Mucosa of stomach (tissue), 1 donor: ENCODE measurements around the gene MMUT.
A peak's percentile ranks its signal among the peaks of the same experiment; 100 is the strongest.

ENCODE experiments used
- H3K27me3 ChIP-seq: one replicate; pipeline ENCODE4 v1.7.0; 2013; ENCODE audit warnings: mild to moderate bottlenecking, low read length; ENCODE audit not compliant: control insufficient read depth, insufficient read depth
- H3K36me3 ChIP-seq: one replicate; pipeline ENCODE4 v1.7.0; 2013; ENCODE audit warnings: low read length; ENCODE audit not compliant: control insufficient read depth, insufficient read depth
- H3K4me1 ChIP-seq: one replicate; pipeline ENCODE4 v1.7.0; 2013; ENCODE audit warnings: mild to moderate bottlenecking, low read length; ENCODE audit not compliant: control insufficient read depth, insufficient read depth
- H3K4me3 ChIP-seq: one replicate; pipeline ENCODE4 v1.7.0; 2013; ENCODE audit warnings: low read length
- H3K9ac ChIP-seq: one replicate; pipeline ENCODE4 v1.7.0; 2013; ENCODE audit warnings: mild to moderate bottlenecking, low read length, moderate library complexity
- H3K9me3 ChIP-seq: one replicate; pipeline ENCODE4 v1.7.0; 2013; ENCODE audit warnings: mild to moderate bottlenecking, low read length, moderate library complexity; ENCODE audit not compliant: control insufficient read depth
- donor health status: Pancreatic carcinoma.

Gene MMUT

DNA sequence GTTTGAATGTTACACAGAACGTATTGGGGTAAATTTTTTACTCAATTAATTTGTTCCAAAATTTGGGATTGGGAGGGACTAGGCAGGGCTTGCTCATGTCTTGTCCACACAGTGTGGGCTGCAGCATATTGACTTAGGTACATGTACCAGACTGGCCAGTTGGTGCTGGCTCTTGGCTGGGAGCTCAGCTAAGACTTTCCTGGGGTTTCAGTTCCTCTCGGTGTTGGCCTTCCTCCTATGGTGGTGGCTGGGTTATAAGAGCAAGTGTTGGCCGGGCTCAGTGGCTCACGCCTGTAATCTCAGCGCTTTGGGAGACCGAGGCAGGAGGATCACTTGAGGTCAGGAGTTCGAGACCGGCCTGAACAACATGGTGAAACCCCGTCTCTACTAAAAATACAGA is 5.0 kb upstream of the MMUT start:
- no peaks in the 10 kb centered on the region for H3K27me3 ChIP-seq

DNA sequence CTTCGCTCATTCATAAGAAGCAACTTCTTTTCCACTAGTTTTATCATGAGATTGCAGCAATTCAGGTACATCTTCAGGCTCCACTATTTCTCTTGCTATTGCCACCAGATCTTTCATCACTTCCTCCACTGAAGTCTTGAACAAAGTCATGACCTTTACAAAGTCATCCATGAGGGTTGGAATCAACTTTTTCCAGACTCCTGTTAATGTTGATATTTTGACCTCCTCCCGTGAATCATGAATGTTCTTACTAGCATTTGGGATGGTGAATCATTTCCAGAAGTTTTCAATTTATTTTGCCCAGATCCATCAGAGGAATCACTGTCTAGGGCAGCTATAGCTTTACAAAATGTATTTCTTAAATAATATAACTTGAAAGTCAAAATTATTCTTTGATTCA is 1.6 kb upstream of the MMUT start:
- H3K27me3 ChIP-seq, result no peaks in the 10 kb centered on the region
- no peaks in the 10 kb centered on the region for H3K9me3 ChIP-seq
- no peak overlapping the region for H3K9ac ChIP-seq
- no peak overlapping the region for H3K4me3 ChIP-seq
- no peaks in the 10 kb centered on the region for H3K36me3 ChIP-seq
- peaks cover 8% of the 10 kb centered on the region for H3K4me1 ChIP-seq

More for the DNA sequence above, 5.0 kb upstream of the MMUT start:
- H3K4me1 ChIP-seq, result no peaks in the 10 kb centered on the region
- no peaks in the 10 kb centered on the region for H3K36me3 ChIP-seq
- no peaks in the 10 kb centered on the region for H3K9me3 ChIP-seq
- H3K4me3 ChIP-seq, result no peak overlapping the region
- H3K9ac ChIP-seq, result no peak overlapping the region

DNA sequence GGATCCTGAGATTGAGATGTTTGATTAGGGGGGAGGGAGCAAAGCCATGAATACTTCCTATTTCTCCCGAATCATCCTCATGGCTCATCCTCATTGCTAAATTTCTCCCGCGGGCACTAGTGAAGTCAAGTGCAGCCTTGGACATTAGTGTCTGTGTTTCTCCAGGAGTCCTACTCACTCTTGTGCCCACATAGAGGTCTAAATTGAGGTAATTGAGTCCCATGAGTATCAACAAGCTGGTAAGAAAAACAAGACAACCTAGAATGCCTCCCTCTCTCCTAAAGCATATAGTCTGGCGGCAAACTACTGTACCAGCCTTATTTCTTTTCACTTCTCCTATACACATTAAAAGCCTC is 537 bp upstream of the MMUT start:
- no peaks in the 10 kb centered on the region for H3K27me3 ChIP-seq
- H3K4me3 ChIP-seq, result peak overlapping the region; percentile 98
- no peaks in the 10 kb centered on the region for H3K36me3 ChIP-seq
- peak overlapping the region; percentile 85 for H3K9ac ChIP-seq
- no peaks in the 10 kb centered on the region for H3K9me3 ChIP-seq
- peaks cover 8% of the 10 kb centered on the region for H3K4me1 ChIP-seq

DNA sequence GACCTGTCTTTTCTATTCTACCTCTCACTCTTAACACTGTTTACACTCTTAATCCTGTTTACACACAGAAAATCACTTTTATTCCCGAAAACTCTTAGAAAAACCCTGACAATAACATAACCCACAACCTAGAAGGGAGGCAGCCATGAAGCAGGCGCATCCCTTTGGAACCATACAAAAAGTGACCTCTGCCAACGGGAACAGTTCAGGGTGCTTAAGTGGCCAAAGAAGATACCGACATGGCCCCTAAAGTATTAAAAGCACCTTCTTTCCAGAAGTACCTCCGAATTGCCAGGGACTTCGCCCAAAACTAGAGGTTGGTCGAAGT is 490 bp downstream of the MMUT start:
- Histone ChIP-seq H3K4me3 (peak overlapping the region; percentile 98), H3K9ac (peak overlapping the region; percentile 85), H3K36me3 (no peaks in the 10 kb centered on the region), H3K4me1 (peaks cover 8% of the 10 kb centered on the region), H3K27me3 (no peaks in the 10 kb centered on the region), H3K9me3 (no peaks in the 10 kb centered on the region)

DNA sequence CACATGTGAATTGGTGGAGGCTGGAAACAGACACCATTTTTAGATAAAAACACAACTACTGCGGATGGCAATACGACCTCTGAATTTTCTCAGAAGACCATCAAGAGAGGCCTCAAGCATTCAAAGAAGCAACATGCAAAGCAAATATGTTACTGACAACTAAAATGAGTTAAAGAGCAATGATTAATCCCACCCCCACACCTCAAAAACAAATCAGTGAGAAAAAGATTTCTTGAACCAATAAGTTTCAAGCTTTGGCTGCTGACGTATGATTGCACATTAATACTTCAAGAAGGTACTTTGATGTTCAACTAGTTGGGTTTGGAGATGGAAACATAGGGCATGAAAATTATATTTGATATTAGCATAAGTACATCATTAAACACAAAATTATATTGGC is 982 bp downstream of the MMUT start:
- peak overlapping the region; percentile 85 for H3K9ac ChIP-seq
- no peaks in the 10 kb centered on the region for H3K9me3 ChIP-seq
- H3K36me3 ChIP-seq, result no peaks in the 10 kb centered on the region
- no peaks in the 10 kb centered on the region for H3K27me3 ChIP-seq
- peaks cover 8% of the 10 kb centered on the region for H3K4me1 ChIP-seq
- peak overlapping the region; percentile 98 for H3K4me3 ChIP-seq

DNA sequence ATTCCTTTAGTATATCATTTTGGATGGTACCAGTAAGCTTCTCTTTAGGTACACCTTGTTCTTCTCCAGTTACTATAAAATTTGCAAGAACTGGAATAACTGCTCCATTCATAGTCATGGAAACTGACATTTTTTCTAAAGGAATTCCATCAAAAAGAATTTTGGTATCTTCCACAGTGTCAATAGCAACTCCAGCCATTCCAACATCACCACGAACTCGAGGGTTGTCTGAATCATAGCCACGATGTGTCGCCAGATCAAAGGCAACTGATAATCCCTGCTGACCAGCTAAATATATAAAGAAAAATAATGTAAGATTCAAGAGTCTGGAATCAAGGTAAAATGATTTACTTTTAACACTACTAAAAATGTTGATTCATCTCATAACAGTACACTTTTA is 5.3 kb downstream of the MMUT start:
- no peaks in the 10 kb centered on the region for H3K27me3 ChIP-seq
- no peak overlapping the region for H3K9ac ChIP-seq
- H3K9me3 ChIP-seq, result no peaks in the 10 kb centered on the region
- H3K36me3 ChIP-seq, result no peaks in the 10 kb centered on the region
- no peak overlapping the region for H3K4me3 ChIP-seq
- peaks cover 8% of the 10 kb centered on the region for H3K4me1 ChIP-seq

DNA sequence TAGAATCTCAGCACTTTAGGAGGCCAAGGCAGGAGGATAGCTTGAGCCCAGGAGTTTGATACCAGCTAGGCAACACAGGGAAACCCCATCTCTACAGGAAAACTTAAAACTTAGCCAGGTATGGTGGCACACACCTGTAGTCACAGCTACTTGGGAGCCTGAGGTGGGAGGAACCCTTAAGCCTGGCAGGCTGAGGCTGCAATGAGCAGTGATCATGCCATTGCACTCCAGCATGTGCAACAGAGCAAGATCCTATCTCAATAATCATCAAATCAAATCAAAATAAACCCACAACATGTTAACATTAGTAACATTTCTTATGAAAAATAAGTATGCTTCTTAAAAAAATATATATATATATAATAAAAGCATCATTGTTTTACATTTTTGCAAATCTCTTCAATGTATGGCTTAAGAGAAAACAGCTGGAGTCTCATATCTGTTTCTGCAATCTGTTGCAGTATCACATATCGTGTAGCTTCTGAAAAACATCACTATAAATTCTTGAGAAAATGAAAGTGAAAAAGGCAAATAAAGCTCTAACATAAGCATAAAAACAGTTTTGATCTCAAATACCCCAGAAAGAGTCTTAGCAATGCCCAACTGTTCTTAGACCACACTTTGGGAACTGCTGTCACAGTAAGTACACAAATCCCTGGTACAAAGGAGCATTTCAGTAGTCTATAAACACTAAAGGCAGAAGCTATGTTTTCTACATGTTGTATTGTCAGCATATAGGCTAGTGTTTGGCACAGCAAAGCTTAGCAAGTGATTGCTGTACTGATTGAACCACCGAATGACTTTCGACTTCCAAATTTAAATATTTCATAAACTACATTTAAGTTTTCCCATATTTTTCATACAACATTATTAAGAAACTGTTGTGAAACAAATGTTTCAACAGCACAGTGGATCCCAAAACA is 8.0 kb downstream of the MMUT start:
- H3K9me3 ChIP-seq, result no peaks in the 10 kb centered on the region
- H3K9ac ChIP-seq, result no peak overlapping the region
- no peak overlapping the region for H3K4me3 ChIP-seq
- H3K27me3 ChIP-seq, result no peaks in the 10 kb centered on the region
- no peaks in the 10 kb centered on the region for H3K4me1 ChIP-seq
- no peaks in the 10 kb centered on the region for H3K36me3 ChIP-seq

DNA sequence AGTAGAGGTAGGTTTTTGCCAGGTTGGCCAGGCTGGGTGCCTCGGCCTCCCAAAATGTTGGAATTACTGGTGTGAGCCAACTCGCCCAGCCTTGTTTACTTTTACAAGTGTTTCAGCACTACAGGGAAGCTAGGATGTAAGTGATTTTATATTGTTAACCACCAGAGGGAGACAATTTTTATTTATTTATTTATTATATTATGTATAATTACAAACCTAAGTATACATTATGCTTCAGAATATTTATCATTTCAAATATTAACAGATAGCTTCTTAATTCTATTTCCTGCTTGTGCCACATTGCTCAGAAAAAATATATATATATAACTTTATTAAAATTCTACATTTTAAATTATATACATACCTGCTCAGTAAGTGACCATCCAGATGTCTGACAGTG is 9.8 kb downstream of the MMUT start:
- no peaks in the 10 kb centered on the region for H3K4me1 ChIP-seq
- H3K4me3 ChIP-seq, result no peak overlapping the region
- no peak overlapping the region for H3K9ac ChIP-seq
- no peaks in the 10 kb centered on the region for H3K36me3 ChIP-seq
- H3K27me3 ChIP-seq, result no peaks in the 10 kb centered on the region
- no peaks in the 10 kb centered on the region for H3K9me3 ChIP-seq

DNA sequence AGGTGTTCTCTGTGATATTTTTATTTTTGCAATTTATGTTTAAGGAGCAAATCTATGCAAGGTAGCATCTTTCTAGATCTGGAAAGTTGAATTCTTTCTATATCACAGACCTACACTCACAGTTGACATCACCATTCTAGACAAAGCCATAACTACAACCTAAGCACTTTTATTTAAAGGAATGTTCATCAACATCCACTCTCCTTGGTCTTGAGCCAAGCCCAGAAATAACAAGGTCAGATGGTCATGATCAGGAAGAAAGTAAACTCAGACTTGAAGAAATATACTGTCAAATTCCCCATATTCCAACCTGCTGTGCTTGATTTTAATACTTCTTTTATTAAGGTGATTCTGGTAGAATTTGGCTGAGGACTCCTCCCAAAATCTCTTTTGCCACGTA is 32.2 kb downstream of the MMUT start:
- Histone ChIP-seq H3K9me3 (no peaks in the 10 kb centered on the region), H3K36me3 (no peaks in the 10 kb centered on the region), H3K9ac (no peak overlapping the region), H3K4me3 (no peak overlapping the region), H3K4me1 (no peaks in the 10 kb centered on the region), H3K27me3 (no peaks in the 10 kb centered on the region)

DNA sequence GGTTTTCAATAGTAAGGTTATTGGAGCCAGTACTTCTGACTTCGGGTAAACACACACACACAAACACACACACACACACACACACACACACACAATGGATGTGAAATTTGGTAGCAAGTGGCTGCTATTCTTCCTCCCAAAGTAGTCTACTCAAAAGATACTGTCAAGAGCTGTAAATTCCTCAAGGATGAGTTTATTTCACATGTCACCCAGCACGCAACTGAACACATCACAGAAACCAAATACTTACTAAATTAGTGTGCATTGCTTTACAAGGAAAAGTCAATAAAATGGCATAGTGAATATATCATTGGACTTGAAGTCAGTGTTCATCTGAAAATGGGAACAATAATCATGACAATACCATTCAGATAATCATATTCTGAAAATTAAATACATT is 32.9 kb downstream of the MMUT start:
- no peak overlapping the region for H3K9ac ChIP-seq
- no peaks in the 10 kb centered on the region for H3K36me3 ChIP-seq
- H3K27me3 ChIP-seq, result no peaks in the 10 kb centered on the region
- H3K9me3 ChIP-seq, result no peaks in the 10 kb centered on the region
- H3K4me1 ChIP-seq, result no peaks in the 10 kb centered on the region
- no peak overlapping the region for H3K4me3 ChIP-seq

DNA sequence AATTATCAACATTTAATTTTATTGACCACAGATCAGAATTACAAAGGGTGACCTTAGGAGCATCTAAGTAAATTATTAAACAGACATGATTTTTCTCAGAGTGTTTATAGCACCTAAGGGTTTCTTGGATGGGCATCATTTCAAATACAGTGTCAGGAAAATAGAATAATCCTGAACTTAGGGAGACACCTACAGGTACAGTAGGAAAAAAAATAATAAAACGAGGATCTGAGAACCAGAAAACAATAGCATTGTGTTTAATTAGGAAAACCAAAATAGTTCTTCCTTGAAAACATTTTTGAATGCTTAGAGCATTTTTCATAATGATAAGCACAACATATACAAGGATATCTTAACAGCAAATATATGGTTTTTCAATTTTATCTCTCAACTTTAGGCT is 39.2 kb downstream of the MMUT start:
- H3K9me3 ChIP-seq, result no peaks in the 10 kb centered on the region
- H3K27me3 ChIP-seq, result no peaks in the 10 kb centered on the region
- H3K36me3 ChIP-seq, result no peaks in the 10 kb centered on the region
- no peaks in the 10 kb centered on the region for H3K4me1 ChIP-seq
- H3K9ac ChIP-seq, result no peak overlapping the region
- no peak overlapping the region for H3K4me3 ChIP-seq

DNA sequence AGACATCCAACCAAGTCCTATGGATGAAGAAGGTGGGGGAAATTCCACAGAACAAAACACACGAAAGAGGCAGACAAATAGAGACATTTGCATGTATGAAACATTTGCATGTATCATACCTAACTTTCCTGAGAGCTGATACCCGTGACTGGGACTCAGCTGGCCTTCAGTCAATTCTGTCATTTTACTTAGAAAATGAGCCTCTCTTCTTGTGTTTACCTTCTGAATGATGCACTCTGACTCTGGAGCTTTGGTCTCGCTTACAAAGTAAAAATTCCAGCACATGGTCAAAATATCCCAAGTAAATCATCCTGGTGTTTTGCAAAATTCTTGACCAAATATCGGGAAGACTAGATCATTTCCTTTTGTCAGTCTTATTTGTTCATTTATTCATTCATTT is 46.9 kb downstream of the MMUT start:
- H3K9me3 ChIP-seq, result no peaks in the 10 kb centered on the region

DNA sequence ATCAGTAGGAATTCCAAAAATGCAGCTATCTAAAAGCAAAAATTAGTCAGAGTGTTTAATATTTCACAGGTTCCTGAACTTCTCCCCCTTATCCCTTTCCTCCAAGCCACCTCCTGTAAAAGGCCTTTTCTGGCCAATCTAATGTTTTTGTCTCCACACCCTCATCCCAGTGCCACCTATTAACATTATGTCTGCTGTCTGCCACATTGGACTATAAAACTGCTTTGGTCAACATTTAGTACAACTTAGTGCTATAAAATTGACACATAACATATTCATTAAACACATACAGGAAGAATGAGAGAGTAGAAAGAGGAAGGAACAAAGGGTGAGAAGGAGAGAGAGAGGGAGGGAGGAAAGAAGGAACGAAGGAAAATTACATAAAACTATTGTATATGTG is 47.7 kb downstream of the MMUT start:
- H3K4me3 ChIP-seq, result no peak overlapping the region
- no peaks in the 10 kb centered on the region for H3K9me3 ChIP-seq
- H3K27me3 ChIP-seq, result no peaks in the 10 kb centered on the region
- H3K4me1 ChIP-seq, result no peaks in the 10 kb centered on the region
- H3K9ac ChIP-seq, result no peak overlapping the region
- no peaks in the 10 kb centered on the region for H3K36me3 ChIP-seq

More for the DNA sequence above, 46.9 kb downstream of the MMUT start:
- no peak overlapping the region for H3K4me3 ChIP-seq
- H3K27me3 ChIP-seq, result no peaks in the 10 kb centered on the region
- no peaks in the 10 kb centered on the region for H3K36me3 ChIP-seq
- no peak overlapping the region for H3K9ac ChIP-seq
- no peaks in the 10 kb centered on the region for H3K4me1 ChIP-seq
